A673 (cell line): ENCODE results near the gene STARD5.

ENCODE experiments used
- EZH2 ChIP-seq: fragments of 200-600 bp; sonication (generic); IDR thresholded peaks from 2 replicates; pipeline ENCODE4 v1.6.1; 2017; ENCODE audit warnings: borderline replicate concordance, low read depth, mild to moderate bottlenecking, mixed read lengths, antibody characterized with exemption, low read length; ENCODE audit not compliant: poor library complexity, severe bottlenecking
- TF ChIP-seq, protein P1 (sequence below): fragments of 300-800, 200-600 bp; sonication (generic); conservative IDR thresholded peaks from 2 replicates; pipeline ENCODE4 v1.5.1; 2017; ENCODE audit warnings: low read depth, mild to moderate bottlenecking, antibody characterized with exemption, low read length, moderate library complexity, mixed read lengths

DNA sequence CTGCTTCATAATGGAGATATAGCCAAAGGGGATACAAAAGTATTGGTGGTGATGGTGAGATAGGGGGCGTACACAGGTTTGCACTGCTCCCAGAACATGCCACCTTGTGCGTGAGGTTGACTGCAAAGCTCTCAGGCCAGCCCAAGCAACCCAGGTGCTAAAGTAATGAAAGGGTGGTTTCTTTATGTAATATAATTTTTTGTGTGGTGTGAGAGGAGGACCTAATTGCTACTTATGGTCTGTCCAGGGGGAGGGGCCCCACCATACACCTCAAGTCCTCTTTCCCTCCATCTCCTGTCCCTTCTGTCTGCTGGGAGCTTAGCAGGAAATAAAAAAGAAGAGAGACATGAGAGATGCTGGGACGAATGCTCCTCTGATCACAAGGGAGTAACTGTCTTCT is 53.8 kb downstream of the STARD5 start:
- TF ChIP-seq, protein P1, sequence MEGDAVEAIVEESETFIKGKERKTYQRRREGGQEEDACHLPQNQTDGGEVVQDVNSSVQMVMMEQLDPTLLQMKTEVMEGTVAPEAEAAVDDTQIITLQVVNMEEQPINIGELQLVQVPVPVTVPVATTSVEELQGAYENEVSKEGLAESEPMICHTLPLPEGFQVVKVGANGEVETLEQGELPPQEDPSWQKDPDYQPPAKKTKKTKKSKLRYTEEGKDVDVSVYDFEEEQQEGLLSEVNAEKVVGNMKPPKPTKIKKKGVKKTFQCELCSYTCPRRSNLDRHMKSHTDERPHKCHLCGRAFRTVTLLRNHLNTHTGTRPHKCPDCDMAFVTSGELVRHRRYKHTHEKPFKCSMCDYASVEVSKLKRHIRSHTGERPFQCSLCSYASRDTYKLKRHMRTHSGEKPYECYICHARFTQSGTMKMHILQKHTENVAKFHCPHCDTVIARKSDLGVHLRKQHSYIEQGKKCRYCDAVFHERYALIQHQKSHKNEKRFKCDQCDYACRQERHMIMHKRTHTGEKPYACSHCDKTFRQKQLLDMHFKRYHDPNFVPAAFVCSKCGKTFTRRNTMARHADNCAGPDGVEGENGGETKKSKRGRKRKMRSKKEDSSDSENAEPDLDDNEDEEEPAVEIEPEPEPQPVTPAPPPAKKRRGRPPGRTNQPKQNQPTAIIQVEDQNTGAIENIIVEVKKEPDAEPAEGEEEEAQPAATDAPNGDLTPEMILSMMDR, result no peak
- no peak for TF ChIP-seq EZH2
